GM20000 (cell line): ENCODE data around the gene ROS1.

Source experiments
- DNase-seq: peaks from one replicate; pipeline ENCODE4 v3.0.0; 2012; ENCODE audit warnings: low spot score
- TF ChIP-seq, protein P1 (sequence below): IDR thresholded peaks from 2 replicates; pipeline ENCODE4 v1.5.1; 2012; ENCODE audit warnings: mild to moderate bottlenecking, control low read depth; ENCODE audit errors: extremely low read depth, missing control alignments

The ROS1 gene

DNA sequence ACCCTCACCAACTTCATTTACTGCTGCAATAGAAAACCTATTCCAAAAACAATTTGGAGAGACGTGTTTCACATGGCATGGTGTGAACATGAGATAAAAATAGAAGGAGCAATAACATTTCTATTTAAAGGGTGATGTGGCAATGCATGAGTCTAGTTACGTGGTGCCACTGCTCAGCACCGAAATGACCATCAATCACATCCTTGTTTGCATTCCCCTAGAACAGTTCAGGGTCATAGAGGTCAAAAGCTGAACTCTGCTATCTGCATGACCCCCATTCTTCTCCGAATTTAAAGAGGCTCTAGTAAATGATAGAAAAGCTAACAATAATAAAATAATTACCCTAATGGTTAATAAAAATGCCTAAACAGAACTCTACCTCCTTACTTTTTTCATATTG lies 29.5 kb downstream of the ROS1 start:
- TF ChIP-seq, protein P1, sequence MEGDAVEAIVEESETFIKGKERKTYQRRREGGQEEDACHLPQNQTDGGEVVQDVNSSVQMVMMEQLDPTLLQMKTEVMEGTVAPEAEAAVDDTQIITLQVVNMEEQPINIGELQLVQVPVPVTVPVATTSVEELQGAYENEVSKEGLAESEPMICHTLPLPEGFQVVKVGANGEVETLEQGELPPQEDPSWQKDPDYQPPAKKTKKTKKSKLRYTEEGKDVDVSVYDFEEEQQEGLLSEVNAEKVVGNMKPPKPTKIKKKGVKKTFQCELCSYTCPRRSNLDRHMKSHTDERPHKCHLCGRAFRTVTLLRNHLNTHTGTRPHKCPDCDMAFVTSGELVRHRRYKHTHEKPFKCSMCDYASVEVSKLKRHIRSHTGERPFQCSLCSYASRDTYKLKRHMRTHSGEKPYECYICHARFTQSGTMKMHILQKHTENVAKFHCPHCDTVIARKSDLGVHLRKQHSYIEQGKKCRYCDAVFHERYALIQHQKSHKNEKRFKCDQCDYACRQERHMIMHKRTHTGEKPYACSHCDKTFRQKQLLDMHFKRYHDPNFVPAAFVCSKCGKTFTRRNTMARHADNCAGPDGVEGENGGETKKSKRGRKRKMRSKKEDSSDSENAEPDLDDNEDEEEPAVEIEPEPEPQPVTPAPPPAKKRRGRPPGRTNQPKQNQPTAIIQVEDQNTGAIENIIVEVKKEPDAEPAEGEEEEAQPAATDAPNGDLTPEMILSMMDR: no peak
- DNase-seq: no peak

DNA sequence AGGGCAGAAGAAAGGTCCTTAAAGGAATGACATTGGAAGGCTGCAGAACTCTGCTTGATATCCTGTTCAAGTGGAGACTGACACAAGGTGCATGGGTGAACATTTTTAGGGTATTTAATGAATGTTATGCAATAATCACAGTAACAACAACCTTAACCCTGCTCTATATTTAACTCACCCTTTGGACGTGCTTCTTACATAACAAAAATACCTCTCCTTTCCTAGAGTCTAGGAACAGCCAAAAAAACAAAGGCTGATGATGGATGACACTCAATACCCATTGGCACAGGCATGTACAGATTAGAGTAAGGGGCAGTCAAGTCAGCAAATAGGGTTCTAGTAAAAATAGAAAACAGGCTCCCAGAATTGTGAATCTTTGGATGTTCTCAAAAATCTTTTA lies 30.6 kb downstream of the ROS1 start:
- TF ChIP-seq, protein P1: no peak
- DNase-seq: no peak

DNA sequence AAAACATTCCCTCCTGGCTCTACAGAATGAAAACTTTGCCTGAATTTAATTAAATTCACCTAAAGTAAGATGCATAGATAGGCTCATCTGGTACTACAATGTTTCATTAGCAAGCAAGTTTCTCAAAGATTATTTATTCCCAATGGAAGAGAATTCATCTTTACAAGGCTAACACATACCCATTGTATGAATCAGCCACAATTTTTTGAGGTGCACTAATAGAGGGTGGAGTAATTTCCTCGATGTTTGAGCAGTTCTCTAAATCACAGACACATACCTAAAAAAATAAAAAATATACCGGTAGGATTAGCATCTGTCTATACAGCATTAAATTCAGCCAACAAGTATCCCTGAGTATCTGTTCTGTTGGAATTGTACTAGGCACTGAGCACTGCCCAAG lies 32.7 kb downstream of the ROS1 start:
- TF ChIP-seq, protein P1: no peak
- no peak for DNase-seq

DNA sequence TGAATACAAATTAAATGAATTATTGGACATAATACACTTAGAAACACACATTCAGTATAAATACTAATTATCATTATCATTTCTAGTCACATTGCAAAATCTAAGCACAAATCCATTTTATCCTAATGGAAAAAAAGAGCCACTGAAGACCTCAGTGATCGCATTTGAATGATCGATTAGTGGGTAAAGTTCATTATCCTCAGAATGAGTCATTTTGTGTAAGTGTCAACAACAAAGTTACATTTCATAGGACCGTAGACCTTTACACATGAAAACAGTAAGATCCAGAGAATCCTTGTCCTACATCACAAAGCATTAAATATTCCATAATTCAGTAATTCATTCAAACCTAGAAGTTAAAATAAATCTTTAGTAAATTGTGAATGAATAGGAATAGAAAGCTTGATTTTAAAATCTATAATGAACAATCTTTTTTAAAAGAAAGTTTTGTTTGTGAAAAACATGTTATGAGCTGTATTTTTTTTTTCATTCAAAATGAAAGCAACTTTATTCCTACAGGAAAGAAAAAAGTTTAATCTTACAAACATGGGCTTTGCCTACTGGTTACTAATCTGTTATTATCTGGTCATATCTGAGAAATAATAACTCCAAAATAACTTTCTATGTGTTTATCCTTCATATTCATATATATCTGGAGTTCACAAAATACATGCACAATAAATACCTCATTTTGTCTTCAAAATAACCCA lies 33.7 kb downstream of the ROS1 start:
- DNase-seq: no peak
- TF ChIP-seq, protein P1: no peak

DNA sequence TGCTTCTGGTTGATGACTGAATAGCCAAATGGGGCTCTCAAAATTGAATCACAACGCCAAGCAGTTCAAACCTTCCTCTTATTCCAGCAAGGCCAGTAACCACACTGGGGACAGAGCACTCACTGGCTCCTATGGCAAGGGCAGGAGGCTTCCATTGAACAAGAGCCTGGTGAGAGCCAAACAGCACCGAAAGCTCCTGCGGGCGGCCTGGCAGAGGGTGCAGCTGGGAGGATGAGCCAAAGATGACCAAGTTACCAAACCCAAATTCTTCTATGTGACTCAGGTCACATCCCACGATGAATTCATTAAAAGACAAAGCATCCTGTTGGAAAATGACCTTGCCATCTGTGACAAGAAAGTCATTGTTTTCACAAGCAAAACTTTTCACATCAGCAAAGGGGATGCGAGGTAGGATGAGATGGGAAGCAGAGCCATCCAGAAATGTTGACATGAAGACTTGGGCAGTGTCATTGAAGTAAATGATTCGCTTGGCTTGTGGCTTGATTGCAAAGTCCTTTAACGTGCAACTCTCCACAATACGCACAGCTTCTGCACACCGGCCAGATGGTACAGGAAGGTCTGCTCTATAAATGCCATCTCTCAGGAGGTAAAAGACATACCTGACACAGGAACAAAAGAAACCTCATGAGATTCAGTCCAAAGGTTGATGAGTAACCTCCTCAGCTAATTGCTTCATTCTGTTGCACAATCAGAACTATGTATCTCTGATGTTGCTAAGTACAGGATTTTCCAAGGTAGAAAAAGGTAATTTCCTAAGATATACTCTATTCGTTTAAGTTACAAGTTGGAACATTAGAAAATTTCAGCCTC lies 36.3 kb downstream of the ROS1 start:
- DNase-seq: no peak
- TF ChIP-seq, protein P1: no peak

DNA sequence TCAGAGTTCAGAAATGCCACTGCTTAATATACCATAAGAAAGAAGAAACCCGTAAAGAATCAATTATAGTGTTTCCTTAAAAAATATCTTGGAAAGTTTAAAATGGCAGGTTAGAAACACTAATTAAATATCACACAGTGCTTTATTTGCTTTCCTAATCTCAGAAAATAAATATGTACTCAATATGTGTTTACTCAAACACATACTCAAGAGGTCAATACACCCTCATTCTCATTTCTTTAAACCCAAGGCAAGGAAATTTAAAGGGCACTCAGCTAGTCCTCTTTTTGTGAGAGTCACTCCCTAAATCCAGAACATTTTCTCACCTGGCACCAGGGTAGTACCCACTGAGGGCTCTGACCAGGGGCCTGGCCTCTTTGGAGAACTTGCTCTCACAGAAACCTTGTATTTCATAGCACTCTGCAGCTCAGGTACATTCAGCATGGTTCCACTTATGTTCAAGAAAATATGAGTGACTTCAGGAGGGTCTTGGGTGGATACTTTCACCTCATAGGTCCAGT lies 38.2 kb downstream of the ROS1 start:
- DNase-seq: no peak
- TF ChIP-seq, protein P1: no peak

DNA sequence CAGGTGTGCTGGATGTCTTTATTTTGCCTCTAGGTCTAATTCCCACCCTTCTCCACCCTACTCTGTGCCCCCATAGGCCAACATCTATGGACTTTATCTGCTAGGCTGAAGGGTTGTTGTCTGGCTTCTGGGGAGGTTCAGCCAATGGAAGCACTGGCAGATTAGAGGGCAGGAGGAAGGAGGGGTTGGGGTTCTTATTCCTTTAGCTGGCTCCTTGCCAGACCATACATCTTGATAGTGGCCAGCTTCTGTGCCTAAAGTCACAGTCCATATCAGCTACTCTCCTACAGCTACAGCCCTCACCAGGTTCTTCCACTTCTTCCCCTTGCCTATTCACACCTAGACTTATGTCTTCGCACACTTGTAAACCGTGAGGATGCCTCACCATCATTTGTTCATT lies 41.1 kb downstream of the ROS1 start:
- TF ChIP-seq, protein P1: no peak
- no peak for DNase-seq
